A673 (cell line): ENCODE measurements around the gene CHD8. TPM values are rescaled to one million over a fixed set of nuclear protein-coding genes. Genes with fewer than 3 reads are reported as not detected.

Experiments
- BruUV-seq: library from RNA; stranded (reverse); fragments of 400-500 nt; replicated peaks from 2 replicates; lab custom pipeline; 2021; lab: Mats Ljungman, UMichigan
- CTCF ChIA-PET: fragments of 300-600 bp; sonication (Branson Sonifier 250); formaldehyde crosslinking; loops from one replicate; lab custom pipeline; 2022; ENCODE audit warnings: antibody characterized with exemption; lab: Charles Lee
- POLR2A ChIA-PET: fragments of 300-600 bp; sonication (Branson Sonifier 250); formaldehyde crosslinking; loops from one replicate; lab custom pipeline; 2022; ENCODE audit warnings: antibody characterized with exemption; ENCODE audit not compliant: low non-redundant PET; lab: Charles Lee
- DNase-seq: peaks from one replicate; pipeline ENCODE4 v3.0.0-alpha.2; 2015; ENCODE audit warnings: low spot score
- H3K27ac ChIP-seq: fragments of 200-600 bp; sonication (generic); 2 replicates; pipeline ENCODE4 v1.5.1; 2016; ENCODE audit warnings: mixed run types, low read depth, mild to moderate bottlenecking, mixed read lengths, antibody characterized with exemption, low read length; ENCODE audit not compliant: poor library complexity, severe bottlenecking
- H3K27me3 ChIP-seq: fragments of 200-600 bp; sonication (generic); replicated peaks from 2 replicates; pipeline ENCODE4 v1.6.1; 2017; ENCODE audit warnings: mixed run types, low read depth, mild to moderate bottlenecking, mixed read lengths, antibody characterized with exemption, low read length; ENCODE audit not compliant: insufficient read depth, poor library complexity
- H3K36me3 ChIP-seq: fragments of 200-600 bp; sonication (generic); 2 replicates; pipeline ENCODE4 v1.6.1; 2016; ENCODE audit warnings: mixed run types, mild to moderate bottlenecking, mixed read lengths, antibody characterized with exemption, low read length; ENCODE audit not compliant: insufficient read depth, poor library complexity, severe bottlenecking
- H3K4me1 ChIP-seq: fragments of 200-600 bp; sonication (generic); 2 replicates; pipeline ENCODE4 v1.6.1; 2017; ENCODE audit warnings: mixed run types, mild to moderate bottlenecking, mixed read lengths, antibody characterized with exemption, low read length; ENCODE audit not compliant: insufficient read depth, poor library complexity, severe bottlenecking
- H3K4me3 ChIP-seq: fragments of 200-600 bp; sonication (generic); 2 replicates; pipeline ENCODE4 v1.5.1; 2016; ENCODE audit warnings: low read depth, mixed run types, mild to moderate bottlenecking, mixed read lengths, low read length; ENCODE audit not compliant: poor library complexity, severe bottlenecking
- H3K9me3 ChIP-seq: fragments of 200-600 bp; sonication (generic); 2 replicates; pipeline ENCODE4 v1.6.1; 2016; ENCODE audit warnings: mixed run types, low read depth, mild to moderate bottlenecking, mixed read lengths, antibody characterized with exemption, low read length; ENCODE audit not compliant: poor library complexity, severe bottlenecking
- CTCF ChIP-seq: fragments of 300-800, 200-600 bp; sonication (generic); conservative IDR thresholded peaks from 2 replicates; pipeline ENCODE4 v1.5.1; 2017; ENCODE audit warnings: low read depth, mild to moderate bottlenecking, antibody characterized with exemption, low read length, moderate library complexity, mixed read lengths
- EZH2 ChIP-seq: fragments of 200-600 bp; sonication (generic); IDR thresholded peaks from 2 replicates; pipeline ENCODE4 v1.6.1; 2017; ENCODE audit warnings: borderline replicate concordance, low read depth, mild to moderate bottlenecking, mixed read lengths, antibody characterized with exemption, low read length; ENCODE audit not compliant: poor library complexity, severe bottlenecking
- intact Hi-C: fragments of 100-400 bp; cut with micrococcal nuclease; formaldehyde crosslinking; loops from one replicate; pipeline ENCODE4 v1.10.0; 2022; ENCODE audit not compliant: unreplicated experiment
- total RNA-seq: library from RNA; stranded (reverse); gene quantifications from 2 replicates; pipeline ENCODE4 v1.2.3, GENCODE V29; 2021

Gene CHD8
- total RNA-seq, 1 experiment from 2014 or later, result 128 TPM

DNA sequence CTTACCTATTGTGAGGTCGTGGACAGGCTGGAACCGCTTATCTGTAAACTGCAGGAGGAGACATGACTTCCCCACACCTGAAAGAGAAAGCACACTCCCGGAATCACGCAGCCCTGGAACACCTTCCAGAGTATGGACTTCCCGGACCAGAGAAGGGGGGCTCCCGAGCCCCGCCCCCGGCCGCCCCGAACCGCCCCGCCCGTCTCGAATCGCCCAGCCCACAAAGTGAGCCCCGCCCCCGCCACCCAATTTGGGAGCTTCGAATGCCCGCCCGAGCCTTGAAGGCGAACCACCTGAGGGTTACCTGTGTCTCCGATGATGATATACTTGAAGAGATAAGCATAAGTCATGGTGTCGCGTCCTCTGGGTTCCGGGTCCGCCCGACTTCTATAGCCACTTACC lies 20.6 kb upstream of the CHD8 start:
- no peak for DNase-seq
- POLR2A ChIA-PET, result interaction anchor here (0.6 to 0.7 kb wide), 2 partner anchors 21 to 24 kb away, joined by 3 read pairs; partner anchors contain the start of gene CHD8
- intact Hi-C loops, result no loop called here
- H3K4me3 ChIP-seq, result peak overlapping the region; percentile 78
- no TSS peak for BruUV-seq
- no peaks in the 10 kb centered on the region for H3K36me3 ChIP-seq
- H3K27ac ChIP-seq, result peak overlapping the region; percentile 69
- no peaks in the 10 kb centered on the region for H3K9me3 ChIP-seq
- TF ChIP-seq CTCF (no peak), EZH2 (no peak)
- no peaks in the 10 kb centered on the region for H3K27me3 ChIP-seq
- CTCF ChIA-PET, result interaction anchor here (0.5 to 1.8 kb wide), 3 partner anchors 8 to 58 kb away, joined by 3 to 5 read pairs (median 4); partner anchors contain the start of gene CHD8
- H3K4me1 ChIP-seq, result peaks cover 11% of the 10 kb centered on the region

GRCh38 chr14:21475767-21476522 lies 20.0 kb upstream of the CHD8 start:
- TSS peak; percentile 65 for BruUV-seq
- Histone ChIP-seq H3K27ac (peak overlapping the region; percentile 69), H3K27me3 (no peaks in the 10 kb centered on the region), H3K36me3 (no peaks in the 10 kb centered on the region), H3K4me1 (peaks cover 11% of the 10 kb centered on the region), H3K4me3 (peak overlapping the region; percentile 78), H3K9me3 (no peaks in the 10 kb centered on the region)
- DNase-seq, result no peak
- intact Hi-C loops, result no loop called here
- ChIA-PET POLR2A (no interaction called here), CTCF (interaction anchor here (1.5 to 1.8 kb wide), 2 partner anchors 20 to 58 kb away, joined by 3 to 5 read pairs; partner anchors contain the start of gene CHD8)
- no peak for TF ChIP-seq EZH2
- TF ChIP-seq CTCF, result no peak

DNA sequence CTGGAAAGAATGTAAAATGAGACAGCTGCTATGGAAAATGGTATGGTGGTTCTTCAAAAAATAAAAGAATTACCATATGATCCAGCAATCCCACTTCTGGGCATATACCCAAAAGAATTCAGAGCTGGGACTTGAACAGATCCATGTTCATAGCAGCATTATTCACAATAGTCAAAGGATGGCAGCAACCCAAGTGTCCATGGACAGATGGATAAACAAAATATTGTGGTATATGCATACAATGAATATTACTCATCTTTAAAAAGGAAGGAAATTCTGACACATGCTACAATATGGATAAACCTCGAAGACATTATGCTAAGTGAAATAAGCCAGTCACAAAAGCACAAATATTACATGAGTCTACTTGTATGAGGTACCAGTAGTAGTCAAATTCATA lies 11.7 kb upstream of the CHD8 start:
- Histone ChIP-seq H3K36me3 (peaks cover 21% of the 10 kb centered on the region), H3K27ac (no peak overlapping the region), H3K4me3 (no peak overlapping the region), H3K9me3 (no peaks in the 10 kb centered on the region), H3K4me1 (no peaks in the 10 kb centered on the region), H3K27me3 (no peaks in the 10 kb centered on the region)
- BruUV-seq, result no TSS peak
- CTCF ChIA-PET, result no interaction called here
- POLR2A ChIA-PET, result no interaction called here
- intact Hi-C loops, result no loop called here
- TF ChIP-seq CTCF, result no peak
- no peak for TF ChIP-seq EZH2
- DNase-seq, result no peak
